Colonic mucosa (tissue), 4 donors: ENCODE data around the gene NTSR1. TPM values are rescaled to one million over a fixed set of nuclear protein-coding genes. Genes with fewer than 3 reads are reported as not detected.

Source experiments
- DNase-seq: peaks from one replicate; pipeline ENCODE4 v3.0.0-alpha.2; 2020
- H3K27ac ChIP-seq: fragments of 200-600 bp; one replicate; pipeline ENCODE4 v1.8.0; 2021
- H3K27me3 ChIP-seq: fragments of 200-600 bp; one replicate; pipeline ENCODE4 v1.8.0; 2021
- H3K36me3 ChIP-seq: fragments of 200-600 bp; one replicate; pipeline ENCODE4 v1.8.0; 2021
- H3K4me1 ChIP-seq: fragments of 200-600 bp; one replicate; pipeline ENCODE4 v1.8.0; 2021; ENCODE audit warnings: mild to moderate bottlenecking
- H3K4me3 ChIP-seq: fragments of 200-600 bp; one replicate; pipeline ENCODE4 v1.8.0; 2021
- H3K9ac ChIP-seq, 2 donors: one replicate each; pipeline ENCODE4 v1.7.0; 2013; ENCODE audit warnings: control low read depth in 2 of 2, low read depth in 2 of 2, low read length in 2 of 2
- H3K9me3 ChIP-seq: fragments of 200-600 bp; one replicate; pipeline ENCODE4 v1.8.0; 2021
- intact Hi-C: fragments of 100-400 bp; cut with DNase I; formaldehyde crosslinking; loops from one replicate; pipeline ENCODE4 v1.14.1; 2022
- total RNA-seq, 2 donors: library from RNA; stranded (reverse); fragmentation: NEBNext Ultra II Directional in 1 of 2; extraction: Animal tissue kit (Norgen Biotek cat#: 25700) in 1 of 2; gene quantifications; one replicate each; pipeline ENCODE4 v1.2.1, GENCODE V29; 2021
- TF ChIP-seq, protein P1 (sequence below): fragments of 200-600 bp; IDR thresholded peaks from one replicate; pipeline ENCODE4 v1.8.0; 2022; ENCODE audit warnings: antibody characterized with exemption, mild to moderate bottlenecking
- donor health status: healthy.
- donor health status: DM: no; HTN: no; CAD: no.
- donor health status: DM: no; HTN: no; CAD: no.

Gene NTSR1
- total RNA-seq, 2 donors from 2014 or later = 0.05 to 2.9 TPM

DNA sequence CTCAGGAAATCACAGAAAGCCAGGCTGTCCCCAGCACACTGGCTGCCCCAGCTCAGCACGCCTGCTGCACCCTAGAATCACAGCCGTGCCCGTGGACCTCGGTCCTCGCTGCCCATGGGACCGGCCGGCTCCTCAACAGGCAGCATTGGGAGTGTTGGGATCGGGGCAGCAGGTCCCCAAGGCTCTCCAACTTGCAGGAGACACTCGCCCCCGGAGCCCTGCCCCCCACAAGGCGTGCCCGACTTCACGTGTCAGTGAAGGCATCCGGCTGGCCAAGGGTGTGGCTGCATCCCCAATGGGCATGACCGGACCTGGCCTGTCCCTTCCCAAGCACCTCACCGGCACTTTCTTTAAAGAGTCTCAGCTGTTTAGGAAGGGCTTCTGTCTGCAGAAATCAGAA is 3.0 kb upstream of the NTSR1 start:
- Histone ChIP-seq H3K27ac (no peak overlapping the region), H3K4me1 (no peaks in the 10 kb centered on the region), H3K4me3 (no peak overlapping the region), H3K9ac (no peak overlapping the region), H3K9me3 (no peaks in the 10 kb centered on the region), H3K27me3 (peaks cover 27% of the 10 kb centered on the region), H3K36me3 (no peaks in the 10 kb centered on the region)
- DNase-seq = no peak
- intact Hi-C loops = no loop called here
- TF ChIP-seq, protein P1, sequence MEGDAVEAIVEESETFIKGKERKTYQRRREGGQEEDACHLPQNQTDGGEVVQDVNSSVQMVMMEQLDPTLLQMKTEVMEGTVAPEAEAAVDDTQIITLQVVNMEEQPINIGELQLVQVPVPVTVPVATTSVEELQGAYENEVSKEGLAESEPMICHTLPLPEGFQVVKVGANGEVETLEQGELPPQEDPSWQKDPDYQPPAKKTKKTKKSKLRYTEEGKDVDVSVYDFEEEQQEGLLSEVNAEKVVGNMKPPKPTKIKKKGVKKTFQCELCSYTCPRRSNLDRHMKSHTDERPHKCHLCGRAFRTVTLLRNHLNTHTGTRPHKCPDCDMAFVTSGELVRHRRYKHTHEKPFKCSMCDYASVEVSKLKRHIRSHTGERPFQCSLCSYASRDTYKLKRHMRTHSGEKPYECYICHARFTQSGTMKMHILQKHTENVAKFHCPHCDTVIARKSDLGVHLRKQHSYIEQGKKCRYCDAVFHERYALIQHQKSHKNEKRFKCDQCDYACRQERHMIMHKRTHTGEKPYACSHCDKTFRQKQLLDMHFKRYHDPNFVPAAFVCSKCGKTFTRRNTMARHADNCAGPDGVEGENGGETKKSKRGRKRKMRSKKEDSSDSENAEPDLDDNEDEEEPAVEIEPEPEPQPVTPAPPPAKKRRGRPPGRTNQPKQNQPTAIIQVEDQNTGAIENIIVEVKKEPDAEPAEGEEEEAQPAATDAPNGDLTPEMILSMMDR = no peak

DNA sequence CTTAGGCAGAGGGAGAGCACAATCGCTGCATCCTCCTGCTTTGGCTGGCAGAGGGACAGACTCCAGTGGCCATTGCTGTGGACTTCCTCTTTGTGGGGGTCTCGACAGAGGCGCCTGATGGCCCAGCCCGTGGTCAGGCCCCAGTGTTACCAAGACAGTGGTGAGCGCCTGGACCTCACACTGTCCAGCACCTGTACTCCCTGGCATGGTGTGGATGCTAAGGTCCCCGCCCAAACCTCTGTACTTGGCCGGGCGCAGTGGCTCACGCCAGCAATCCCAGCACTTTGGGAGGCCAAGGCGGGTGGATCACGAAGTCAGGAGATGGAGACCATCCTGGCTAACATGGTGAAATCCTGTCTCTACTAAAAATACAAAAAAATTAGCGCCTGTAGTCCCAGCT is 2.3 kb upstream of the NTSR1 start:
- intact Hi-C loops = no loop called here
- TF ChIP-seq, protein P1 = no peak
- DNase-seq = no peak
- H3K27ac ChIP-seq = no peak overlapping the region
- H3K9ac ChIP-seq = no peak overlapping the region
- no peaks in the 10 kb centered on the region for H3K9me3 ChIP-seq
- H3K4me3 ChIP-seq = no peak overlapping the region
- H3K27me3 ChIP-seq = peaks cover 33% of the 10 kb centered on the region
- no peaks in the 10 kb centered on the region for H3K36me3 ChIP-seq
- no peaks in the 10 kb centered on the region for H3K4me1 ChIP-seq

DNA sequence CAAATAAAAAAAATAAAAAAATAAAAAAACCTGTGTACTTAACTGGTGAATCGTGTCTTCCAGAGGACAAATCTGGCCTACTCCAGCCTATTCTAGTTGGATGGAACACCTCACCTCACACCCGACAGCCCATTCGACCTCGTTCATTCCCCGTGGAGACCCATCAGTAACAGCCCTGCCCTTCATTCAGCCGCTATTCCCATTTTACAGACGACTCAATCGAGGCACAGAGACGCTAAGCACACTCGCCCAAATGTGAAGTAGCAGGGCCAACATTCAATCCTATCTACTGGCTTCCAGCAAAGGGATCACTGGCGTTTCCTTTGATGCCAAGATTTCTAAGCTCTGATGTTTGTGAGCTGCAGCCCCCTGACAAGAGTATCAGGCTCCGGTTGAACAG is 1.8 kb upstream of the NTSR1 start:
- no peaks in the 10 kb centered on the region for H3K36me3 ChIP-seq
- no peak overlapping the region for H3K9ac ChIP-seq
- no peaks in the 10 kb centered on the region for H3K4me1 ChIP-seq
- intact Hi-C loops = no loop called here
- TF ChIP-seq, protein P1 = no peak
- no peaks in the 10 kb centered on the region for H3K9me3 ChIP-seq
- H3K4me3 ChIP-seq = no peak overlapping the region
- no peak for DNase-seq
- H3K27me3 ChIP-seq = peaks cover 33% of the 10 kb centered on the region
- H3K27ac ChIP-seq = no peak overlapping the region

DNA sequence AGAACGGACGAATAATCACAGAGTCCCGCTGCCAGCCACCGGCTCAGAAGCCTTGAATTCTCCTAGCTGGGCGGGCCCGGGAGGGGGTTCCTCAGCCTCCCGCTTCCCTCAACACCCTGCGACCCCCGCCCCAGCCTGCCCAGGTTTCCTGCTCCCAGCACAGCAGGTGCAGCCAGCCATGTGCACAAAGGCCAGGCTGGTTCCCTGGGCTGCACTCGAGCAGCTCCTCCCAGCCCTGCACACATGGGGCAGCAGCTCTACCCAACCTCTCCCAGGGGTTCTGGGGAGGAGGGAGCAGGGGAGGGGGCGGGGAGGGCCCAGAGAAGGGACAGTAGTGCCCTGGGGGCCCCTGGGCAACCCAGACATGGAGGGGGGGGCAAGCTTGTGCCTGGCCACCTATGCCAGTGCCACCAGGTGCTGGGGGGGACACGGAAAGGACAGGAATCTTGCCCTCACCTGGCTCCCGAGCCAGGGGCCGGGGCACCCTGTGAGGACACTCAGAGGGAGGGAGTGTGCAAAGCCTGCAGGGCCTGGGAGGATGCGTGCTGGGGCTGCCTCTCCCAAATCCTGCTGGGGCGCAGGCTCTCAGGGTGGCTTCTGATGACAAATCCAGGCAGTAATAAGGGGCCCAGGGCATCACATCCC is 1.2 kb upstream of the NTSR1 start:
- Histone ChIP-seq H3K9ac (no peak overlapping the region), H3K9me3 (no peaks in the 10 kb centered on the region), H3K27me3 (peaks cover 33% of the 10 kb centered on the region), H3K36me3 (no peaks in the 10 kb centered on the region), H3K4me1 (no peaks in the 10 kb centered on the region), H3K4me3 (no peak overlapping the region), H3K27ac (no peak overlapping the region)
- no peak for DNase-seq
- intact Hi-C loops = no loop called here
- TF ChIP-seq, protein P1 = no peak

DNA sequence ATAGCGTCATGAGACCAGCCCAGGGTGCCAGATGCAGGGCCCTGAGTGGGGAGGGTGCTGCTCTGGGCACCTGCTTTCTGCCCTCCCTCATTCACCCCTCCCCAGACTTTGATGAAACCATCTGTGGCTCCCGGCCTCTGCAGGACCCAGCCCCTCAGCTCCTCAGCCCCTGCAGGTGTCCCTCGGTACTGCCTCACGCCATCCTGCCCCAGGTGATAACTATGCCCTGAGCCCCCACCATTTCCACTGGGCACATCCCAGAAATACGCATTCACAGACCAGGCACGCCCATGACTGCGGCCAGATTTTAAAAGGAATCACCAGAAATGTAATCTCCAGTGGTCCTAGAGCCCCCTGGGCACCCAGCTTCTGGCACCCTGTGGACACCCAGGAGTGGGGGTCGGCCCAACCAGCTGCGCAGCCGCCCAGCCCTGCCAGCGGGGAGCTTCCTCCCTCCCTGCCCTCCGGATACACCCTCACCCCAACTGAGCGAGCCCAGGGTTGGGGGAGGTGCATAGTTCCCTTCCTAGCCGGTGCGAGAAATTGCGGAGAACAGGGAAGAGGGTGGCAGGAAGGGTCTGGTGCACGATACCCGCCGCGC is 615 bp upstream of the NTSR1 start:
- peaks cover 33% of the 10 kb centered on the region for H3K27me3 ChIP-seq
- no peak for DNase-seq
- no peak overlapping the region for H3K9ac ChIP-seq
- intact Hi-C loops = no loop called here
- H3K36me3 ChIP-seq = no peaks in the 10 kb centered on the region
- TF ChIP-seq, protein P1 = no peak
- no peaks in the 10 kb centered on the region for H3K4me1 ChIP-seq
- no peak overlapping the region for H3K4me3 ChIP-seq
- H3K27ac ChIP-seq = no peak overlapping the region
- no peaks in the 10 kb centered on the region for H3K9me3 ChIP-seq
